ENCODE data around the gene FFAR1.
"Not testable (repeated sequence)": the region's sequence is repeated elsewhere in the genome, so short reads cannot be mapped to it uniquely, and the experiment has no call there.

Gene FFAR1

GRCh38 chr19:35363001-35363590 lies 15.4 kb downstream of the FFAR1 start:
- no peak overlapping the region for H3K4me3 ChIP-seq (ENCODE audit: low read length)
- H3K36me3 ChIP-seq (ENCODE audit: insufficient read depth, low read length): no peaks in the 10 kb centered on the region
- no peaks in the 10 kb centered on the region for H3K27me3 ChIP-seq (ENCODE audit: insufficient read depth, low read length)
- H3K4me1 ChIP-seq (ENCODE audit: insufficient read depth, low read length): no peaks in the 10 kb centered on the region
- no peaks in the 10 kb centered on the region for H3K9me3 ChIP-seq (ENCODE audit: low read length)
- no peak overlapping the region for H2AFZ ChIP-seq (ENCODE audit: low read depth, low read length)

GRCh38 chr19:35363711-35364425 lies 16.2 kb downstream of the FFAR1 start:
- H3K4me3 ChIP-seq (ENCODE audit: low read length): no peak overlapping the region
- H2AFZ ChIP-seq (ENCODE audit: low read depth, low read length): no peak overlapping the region
- no peaks in the 10 kb centered on the region for H3K27me3 ChIP-seq (ENCODE audit: insufficient read depth, low read length)
- no peaks in the 10 kb centered on the region for H3K4me1 ChIP-seq (ENCODE audit: insufficient read depth, low read length)
- H3K36me3 ChIP-seq (ENCODE audit: insufficient read depth, low read length): no peaks in the 10 kb centered on the region
- H3K9me3 ChIP-seq (ENCODE audit: low read length): no peaks in the 10 kb centered on the region

- H3K27me3 ChIP-seq (ENCODE audit: insufficient read depth, low read length): no peaks in the 10 kb centered on the region
- no peak overlapping the region for H2AFZ ChIP-seq (ENCODE audit: low read depth, low read length)
- no peaks in the 10 kb centered on the region for H3K4me1 ChIP-seq (ENCODE audit: insufficient read depth, low read length)
- H3K4me3 ChIP-seq (ENCODE audit: low read length): no peak overlapping the region
- no peaks in the 10 kb centered on the region for H3K9me3 ChIP-seq (ENCODE audit: low read length)
- no peaks in the 10 kb centered on the region for H3K36me3 ChIP-seq (ENCODE audit: insufficient read depth, low read length)
Observed at GRCh38 chr19:35365303-35365702, 17.6 kb downstream of the FFAR1 start.

GRCh38 chr19:35368378-35368777 lies 20.7 kb downstream of the FFAR1 start:
- Histone ChIP-seq H3K4me1 (ENCODE audit: insufficient read depth, low read length) (no peaks in the 10 kb centered on the region), H2AFZ (ENCODE audit: low read depth, low read length) (no peak overlapping the region), H3K4me3 (ENCODE audit: low read length) (no peak overlapping the region), H3K9me3 (ENCODE audit: low read length) (no peaks in the 10 kb centered on the region), H3K36me3 (ENCODE audit: insufficient read depth, low read length) (no peaks in the 10 kb centered on the region), H3K27me3 (ENCODE audit: insufficient read depth, low read length) (no peaks in the 10 kb centered on the region)

GRCh38 chr19:35369522-35369921 lies 21.8 kb downstream of the FFAR1 start:
- Histone ChIP-seq H3K9me3 (ENCODE audit: low read length) (no peaks in the 10 kb centered on the region), H3K27me3 (ENCODE audit: insufficient read depth, low read length) (no peaks in the 10 kb centered on the region), H2AFZ (ENCODE audit: low read depth, low read length) (no peak overlapping the region), H3K4me3 (ENCODE audit: low read length) (no peak overlapping the region), H3K36me3 (ENCODE audit: insufficient read depth, low read length) (no peaks in the 10 kb centered on the region), H3K4me1 (ENCODE audit: insufficient read depth, low read length) (no peaks in the 10 kb centered on the region)

- Histone ChIP-seq H3K36me3 (ENCODE audit: insufficient read depth, low read length) (no peaks in the 10 kb centered on the region), H3K27me3 (ENCODE audit: insufficient read depth, low read length) (no peaks in the 10 kb centered on the region), H3K4me3 (ENCODE audit: low read length) (no peak within 1 kb of the TSS)
Observed at GRCh38 chr19:35370722-35371121, 23.0 kb downstream of the FFAR1 start, which contains the start of gene GPR42. TSS of gene GPR42 (plus strand) at chr19:35371068. CDS start at chr19:35371360, 292 bp downstream.

GRCh38 chr19:35373492-35373891 lies 25.8 kb downstream of the FFAR1 start:
- no peaks in the 10 kb centered on the region for H3K27me3 ChIP-seq (ENCODE audit: insufficient read depth, low read length)
- no peaks in the 10 kb centered on the region for H3K4me1 ChIP-seq (ENCODE audit: insufficient read depth, low read length)
- H3K4me3 ChIP-seq (ENCODE audit: low read length): no peak overlapping the region
- H3K36me3 ChIP-seq (ENCODE audit: insufficient read depth, low read length): no peaks in the 10 kb centered on the region
- no peak overlapping the region for H2AFZ ChIP-seq (ENCODE audit: low read depth, low read length)
- H3K9me3 ChIP-seq (ENCODE audit: low read length): no peaks in the 10 kb centered on the region

More at GRCh38 chr19:35370722-35371121, 23.0 kb downstream of the FFAR1 start, which contains the start of gene GPR42:
- H3K4me1 ChIP-seq (ENCODE audit: insufficient read depth, low read length): no peaks in the 10 kb centered on the region
- H2AFZ ChIP-seq (ENCODE audit: low read depth, low read length): no peak within 1 kb of the TSS
- H3K9me3 ChIP-seq (ENCODE audit: low read length): no peaks in the 10 kb centered on the region

- H3K27me3 ChIP-seq (ENCODE audit: insufficient read depth, low read length); H3K36me3 ChIP-seq (ENCODE audit: insufficient read depth, low read length); H3K9me3 ChIP-seq (ENCODE audit: low read length); H3K4me1 ChIP-seq (ENCODE audit: insufficient read depth, low read length); H3K4me3 ChIP-seq (ENCODE audit: low read length); H2AFZ ChIP-seq (ENCODE audit: low read depth, low read length): not testable (repeated sequence)
Observed at GRCh38 chr19:35374031-35374430, 26.3 kb downstream of the FFAR1 start.

GRCh38 chr19:35375505-35376307 lies 28.0 kb downstream of the FFAR1 start:
- no peaks in the 10 kb centered on the region for H3K27me3 ChIP-seq (ENCODE audit: insufficient read depth, low read length)
- H3K4me3 ChIP-seq (ENCODE audit: low read length): no peak overlapping the region
- no peak overlapping the region for H2AFZ ChIP-seq (ENCODE audit: low read depth, low read length)
- H3K36me3 ChIP-seq (ENCODE audit: insufficient read depth, low read length): no peaks in the 10 kb centered on the region
- no peaks in the 10 kb centered on the region for H3K4me1 ChIP-seq (ENCODE audit: insufficient read depth, low read length)
- no peaks in the 10 kb centered on the region for H3K9me3 ChIP-seq (ENCODE audit: low read length)

GRCh38 chr19:35377656-35378055 lies 30.0 kb downstream of the FFAR1 start:
- Histone ChIP-seq H3K9me3 (ENCODE audit: low read length) (no peaks in the 10 kb centered on the region), H3K4me3 (ENCODE audit: low read length) (no peak overlapping the region), H2AFZ (ENCODE audit: low read depth, low read length) (no peak overlapping the region)

GRCh38 chr19:35378356-35378755 lies 30.7 kb downstream of the FFAR1 start:
- Histone ChIP-seq H3K27me3 (ENCODE audit: insufficient read depth, low read length) (no peaks in the 10 kb centered on the region), H2AFZ (ENCODE audit: low read depth, low read length) (no peak overlapping the region), H3K4me1 (ENCODE audit: insufficient read depth, low read length) (no peaks in the 10 kb centered on the region), H3K9me3 (ENCODE audit: low read length) (no peaks in the 10 kb centered on the region), H3K36me3 (ENCODE audit: insufficient read depth, low read length) (no peaks in the 10 kb centered on the region), H3K4me3 (ENCODE audit: low read length) (no peak overlapping the region)

More at GRCh38 chr19:35377656-35378055, 30.0 kb downstream of the FFAR1 start:
- Histone ChIP-seq H3K4me1 (ENCODE audit: insufficient read depth, low read length) (no peaks in the 10 kb centered on the region), H3K27me3 (ENCODE audit: insufficient read depth, low read length) (no peaks in the 10 kb centered on the region), H3K36me3 (ENCODE audit: insufficient read depth, low read length) (no peaks in the 10 kb centered on the region)

- not testable (repeated sequence) for H3K4me3 ChIP-seq (ENCODE audit: low read length); H3K9me3 ChIP-seq (ENCODE audit: low read length); H3K4me1 ChIP-seq (ENCODE audit: insufficient read depth, low read length); H2AFZ ChIP-seq (ENCODE audit: low read depth, low read length); H3K36me3 ChIP-seq (ENCODE audit: insufficient read depth, low read length); H3K27me3 ChIP-seq (ENCODE audit: insufficient read depth, low read length)
Observed at GRCh38 chr19:35379545-35379944, 31.8 kb downstream of the FFAR1 start.

- Histone ChIP-seq H3K27me3 (ENCODE audit: insufficient read depth, low read length) (no peaks in the 10 kb centered on the region), H3K4me1 (ENCODE audit: insufficient read depth, low read length) (no peaks in the 10 kb centered on the region), H3K36me3 (ENCODE audit: insufficient read depth, low read length) (no peaks in the 10 kb centered on the region), H3K9me3 (ENCODE audit: low read length) (no peaks in the 10 kb centered on the region), H2AFZ (ENCODE audit: low read depth, low read length) (no peak overlapping the region), H3K4me3 (ENCODE audit: low read length) (no peak overlapping the region)
Observed at GRCh38 chr19:35379992-35380391, 32.3 kb downstream of the FFAR1 start.

All from neuron (in vitro differentiated cells).